Mucosa of gallbladder (tissue), 1 donor: ENCODE measurements around the gene RNF144B. TPM values are rescaled to one million over a fixed set of nuclear protein-coding genes. Genes with fewer than 3 reads are reported as not detected.
"Not testable (repeated sequence)": the region's sequence is repeated elsewhere in the genome, so short reads cannot be mapped to it uniquely, and the experiment has no call there.

ENCODE experiments used
- DNase-seq: peaks from one replicate; pipeline ENCODE4 v3.0.0-alpha.2; 2020; ENCODE audit warnings: low spot score
- total RNA-seq: library from RNA; stranded (reverse); gene quantifications from one replicate; pipeline ENCODE4 v1.2.1, GENCODE V29; 2021
- donor health status: DM: no; HTN: no; CAD: no.

Gene RNF144B
- total RNA-seq, 1 donor from 2014 or later: 33.9 TPM

GRCh38 chr6:18441251-18441979 lies 54.3 kb downstream of the RNF144B start:
- no peak for DNase-seq

- no peak for DNase-seq
Measured at GRCh38 chr6:18444111-18444510, 57.0 kb downstream of the RNF144B start.

- no peak for DNase-seq
Measured at GRCh38 chr6:18445228-18445627, 58.1 kb downstream of the RNF144B start.

- DNase-seq: no peak
Measured at GRCh38 chr6:18446771-18447170, 59.6 kb downstream of the RNF144B start.

GRCh38 chr6:18447552-18447951 lies 60.4 kb downstream of the RNF144B start:
- DNase-seq: no peak

- DNase-seq: no peak
Measured at GRCh38 chr6:18451756-18452155, 64.6 kb downstream of the RNF144B start.

GRCh38 chr6:18454446-18454845 lies 67.3 kb downstream of the RNF144B start:
- no peak for DNase-seq

- DNase-seq: no peak
Measured at GRCh38 chr6:18457065-18457737, 70.1 kb downstream of the RNF144B start.

GRCh38 chr6:18458086-18458485 lies 70.9 kb downstream of the RNF144B start:
- DNase-seq: not testable (repeated sequence)

GRCh38 chr6:18463429-18463828 lies 76.3 kb downstream of the RNF144B start:
- DNase-seq: no peak

GRCh38 chr6:18464176-18464575 lies 77.0 kb downstream of the RNF144B start:
- peak; percentile 52 for DNase-seq

GRCh38 chr6:18465410-18466154 lies 78.4 kb downstream of the RNF144B start:
- no peak for DNase-seq

GRCh38 chr6:18467741-18468502 lies 80.8 kb downstream of the RNF144B start:
- no peak for DNase-seq

- no peak for DNase-seq
Measured at GRCh38 chr6:18468503-18468843, 81.3 kb downstream of the RNF144B start.

GRCh38 chr6:18469536-18469935 lies 82.4 kb downstream of the RNF144B start:
- no peak for DNase-seq

GRCh38 chr6:18471232-18471964 lies 84.2 kb downstream of the RNF144B start:
- DNase-seq: no peak

- no peak for DNase-seq
Measured at GRCh38 chr6:18472941-18473340, 85.8 kb downstream of the RNF144B start.

GRCh38 chr6:18473755-18474154 lies 86.6 kb downstream of the RNF144B start:
- DNase-seq: no peak

GRCh38 chr6:18477301-18477941 lies 90.3 kb downstream of the RNF144B start:
- DNase-seq: no peak

GRCh38 chr6:18478610-18479009 lies 91.5 kb downstream of the RNF144B start:
- no peak for DNase-seq

GRCh38 chr6:18481870-18482269 lies 94.7 kb downstream of the RNF144B start:
- DNase-seq: no peak
